H9 (cell line): ENCODE data around the gene TYW3. TPM values are rescaled to one million over a fixed set of nuclear protein-coding genes. Genes with fewer than 3 reads are reported as not detected.

Experiments used
- DNase-seq: peaks from one replicate; pipeline ENCODE4 v3.0.0-alpha.2; 2017
- H2AFZ ChIP-seq: one replicate; pipeline ENCODE4 v1.6.1; 2013; ENCODE audit warnings: mild to moderate bottlenecking, low read length, control low read depth, moderate library complexity
- H2AK5ac ChIP-seq: 2 replicates; pipeline ENCODE4 v1.6.1; 2013; ENCODE audit warnings: low read length, control low read depth, mixed read lengths; ENCODE audit not compliant: insufficient read length
- H2BK120ac ChIP-seq: one replicate; pipeline ENCODE4 v1.6.1; 2013; ENCODE audit warnings: low read depth, mild to moderate bottlenecking, low read length, control low read depth, inconsistent platforms; ENCODE audit not compliant: poor library complexity, severe bottlenecking
- H2BK12ac ChIP-seq: 2 replicates; pipeline ENCODE4 v1.6.1; 2013; ENCODE audit warnings: low read length, control low read depth, mixed read lengths, low read depth; ENCODE audit not compliant: insufficient read length
- H2BK15ac ChIP-seq: 2 replicates; pipeline ENCODE4 v1.6.1; 2013; ENCODE audit warnings: low read depth, low read length, control low read depth
- H2BK20ac ChIP-seq: one replicate; pipeline ENCODE4 v1.6.1; 2013; ENCODE audit warnings: low read depth, mild to moderate bottlenecking, low read length, control low read depth, inconsistent platforms; ENCODE audit not compliant: poor library complexity, severe bottlenecking
- H2BK5ac ChIP-seq: 2 replicates; pipeline ENCODE4 v1.6.1; 2013; ENCODE audit warnings: low read length, control low read depth, mixed read lengths; ENCODE audit not compliant: insufficient read length
- H3K14ac ChIP-seq: 2 replicates; pipeline ENCODE4 v1.6.1; 2013; ENCODE audit warnings: low read length, control low read depth; ENCODE audit not compliant: insufficient read depth
- H3K18ac ChIP-seq: 2 replicates; pipeline ENCODE4 v1.6.1; 2013; ENCODE audit warnings: low read depth, mild to moderate bottlenecking, mixed read lengths, low read length, control low read depth; ENCODE audit not compliant: insufficient read length
- H3K23ac ChIP-seq: 2 replicates; pipeline ENCODE4 v1.6.1; 2013; ENCODE audit warnings: low read length, control low read depth, mixed read lengths, low read depth; ENCODE audit not compliant: insufficient read length
- H3K23me2 ChIP-seq: 2 replicates; pipeline ENCODE4 v1.6.1; 2013; ENCODE audit warnings: low read depth, mild to moderate bottlenecking, mixed read lengths, low read length, control low read depth; ENCODE audit not compliant: insufficient read length, poor library complexity, severe bottlenecking
- H3K27ac ChIP-seq: 2 replicates; pipeline ENCODE4 v1.5.1; 2013; ENCODE audit warnings: low read length, control low read depth, mixed read lengths, low read depth; ENCODE audit not compliant: insufficient read length
- H3K27me3 ChIP-seq: 2 replicates; pipeline ENCODE4 v1.6.1; 2013; ENCODE audit warnings: low read length, control low read depth, inconsistent platforms; ENCODE audit not compliant: insufficient read depth
- H3K4ac ChIP-seq: 2 replicates; pipeline ENCODE4 v1.6.1; 2013; ENCODE audit warnings: low read depth, mild to moderate bottlenecking, control low read depth, inconsistent platforms, low read length, moderate library complexity
- H3K4me1 ChIP-seq: 2 replicates; pipeline ENCODE4 v1.6.1; 2013; ENCODE audit warnings: low read length, control low read depth, inconsistent platforms; ENCODE audit not compliant: insufficient read depth
- H3K4me2 ChIP-seq: 2 replicates; pipeline ENCODE4 v1.6.1; 2013; ENCODE audit warnings: low read length, control low read depth, mixed read lengths; ENCODE audit not compliant: insufficient read length, insufficient read depth
- H3K56ac ChIP-seq: 2 replicates; pipeline ENCODE4 v1.6.1; 2013; ENCODE audit warnings: low read depth, mild to moderate bottlenecking, mixed read lengths, low read length, control low read depth; ENCODE audit not compliant: insufficient read length
- H3K79me1 ChIP-seq: 2 replicates; pipeline ENCODE4 v1.6.1; 2013; ENCODE audit warnings: low read depth, mild to moderate bottlenecking, moderate library complexity, low read length, control low read depth, inconsistent platforms; ENCODE audit not compliant: insufficient read depth, poor library complexity, severe bottlenecking
- H3K79me2 ChIP-seq: 2 replicates; pipeline ENCODE4 v1.6.1; 2013; ENCODE audit warnings: low read length, control low read depth, inconsistent platforms; ENCODE audit not compliant: insufficient read depth
- H3K9ac ChIP-seq: 2 replicates; pipeline ENCODE4 v1.6.1; 2013; ENCODE audit warnings: low read length, control low read depth, mixed read lengths; ENCODE audit not compliant: insufficient read length; ENCODE audit errors: extremely low read depth
- H3K9me3 ChIP-seq: one replicate; pipeline ENCODE4 v1.6.1; 2013; ENCODE audit warnings: low read depth, low read length, inconsistent platforms; ENCODE audit not compliant: control insufficient read depth
- H3T11ph ChIP-seq: one replicate; pipeline ENCODE4 v1.6.1; 2013; ENCODE audit warnings: mild to moderate bottlenecking, low read length, control low read depth, inconsistent platforms
- H4K20me1 ChIP-seq: one replicate; pipeline ENCODE4 v1.6.1; 2013; ENCODE audit not compliant: control insufficient read depth, insufficient read length, insufficient read depth
- H4K5ac ChIP-seq: 2 replicates; pipeline ENCODE4 v1.6.1; 2013; ENCODE audit warnings: low read depth, mild to moderate bottlenecking, mixed read lengths, low read length, control low read depth; ENCODE audit not compliant: insufficient read length
- H4K8ac ChIP-seq: replicated peaks from 2 replicates; pipeline ENCODE4 v1.6.1; 2013; ENCODE audit warnings: low read length, control low read depth, mixed read lengths, low read depth; ENCODE audit not compliant: insufficient read length
- H4K91ac ChIP-seq: 2 replicates; pipeline ENCODE4 v1.6.1; 2013; ENCODE audit warnings: low read depth, mild to moderate bottlenecking, moderate library complexity, mixed read lengths, low read length, control low read depth; ENCODE audit not compliant: insufficient read length
- H3K27ac Mint-ChIP-seq, 3 experiments: 2 replicates in 2 of 3; 3 replicates in 1 of 3; pipeline ENCODE4 v1.8.0; 2020 to 2021; ENCODE audit warnings: mixed read lengths in 3 of 3, mild to moderate bottlenecking in 1 of 3, moderate library complexity in 1 of 3
- H3K27me3 Mint-ChIP-seq: 2 replicates; pipeline ENCODE4 v1.8.0; 2021; ENCODE audit warnings: low read depth, mild to moderate bottlenecking, moderate library complexity, mixed read lengths
- H3K36me3 Mint-ChIP-seq, 3 experiments: 2 replicates in 2 of 3; 3 replicates in 1 of 3; pipeline ENCODE4 v1.8.0; 2020 to 2021; ENCODE audit warnings: low read depth in 3 of 3, mixed read lengths in 3 of 3; ENCODE audit not compliant: insufficient read depth in 1 of 3
- H3K4me1 Mint-ChIP-seq, 2 experiments: 2 replicates each; pipeline ENCODE4 v1.8.0; 2020; ENCODE audit warnings: mixed read lengths in 2 of 2
- H3K4me3 Mint-ChIP-seq, 2 experiments: 2 replicates in 1 of 2; 3 replicates in 1 of 2; pipeline ENCODE4 v1.8.0; 2020 to 2021; ENCODE audit warnings: mild to moderate bottlenecking in 2 of 2, mixed read lengths in 2 of 2, moderate library complexity in 1 of 2
- H3K9me3 Mint-ChIP-seq, 2 experiments: 2 replicates in 1 of 2; 3 replicates in 1 of 2; pipeline ENCODE4 v1.8.0; 2020; ENCODE audit warnings: mild to moderate bottlenecking in 2 of 2, mixed read lengths in 2 of 2, moderate library complexity in 1 of 2
- CTCF ChIP-seq: fragments of 200-600 bp; sonication (generic); conservative IDR thresholded peaks from 3 replicates; pipeline ENCODE4 v1.8.0; 2021; ENCODE audit warnings: antibody characterized with exemption, mild to moderate bottlenecking
- WGBS: extraction: QIAGEN DNeasy Blood & Tissue Kit; methylation state at CpG from one replicate; pipeline ENCODE4 v1.1.7; 2013; ENCODE audit warnings: missing lambda C conversion rate, low lambda C conversion rate, mixed read lengths; ENCODE audit not compliant: insufficient read length; ENCODE audit errors: extremely low coverage; 5-methylcytosine and 5-hydroxymethylcytosine counted together
- total RNA-seq: library from RNA; stranded (reverse); gene quantifications from 2 replicates; pipeline ENCODE4 v1.2.1, GENCODE V29; 2021

Gene TYW3
- total RNA-seq, 1 experiment from 2014 or later = 10.9 TPM

DNA sequence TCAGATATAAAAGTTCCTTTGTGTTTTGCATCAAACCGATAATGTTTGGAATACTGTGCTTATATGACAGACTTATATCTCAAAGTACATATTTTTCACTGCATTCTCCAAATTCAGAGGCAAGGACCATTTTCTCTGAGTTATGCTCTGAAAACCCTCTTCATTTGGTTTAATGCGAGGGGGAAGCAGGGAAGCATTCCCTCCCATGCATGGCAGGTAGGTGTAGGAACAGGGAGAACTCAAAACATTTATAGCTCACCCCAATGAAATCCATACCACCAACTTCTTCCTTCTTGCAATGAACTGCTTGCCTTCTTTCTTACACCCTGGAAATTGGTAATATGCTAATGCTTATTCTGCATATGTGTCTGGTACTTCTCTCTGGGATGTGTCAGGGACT, 48.7 kb upstream of the TYW3 start:
- H3K27ac ChIP-seq = no peak overlapping the region
- DNase-seq = no peak
- H4K5ac ChIP-seq = no peak overlapping the region
- H3K18ac ChIP-seq = no peak overlapping the region
- H3K14ac ChIP-seq = no peak overlapping the region
- H4K8ac ChIP-seq = no peak overlapping the region
- no peaks in the 10 kb centered on the region for H3K36me3 Mint-ChIP-seq
- no peaks in the 10 kb centered on the region for H3K79me1 ChIP-seq
- H3K4me2 ChIP-seq = no peak overlapping the region
- no peak overlapping the region for H3K4ac ChIP-seq
- no peaks in the 10 kb centered on the region for H4K20me1 ChIP-seq
- no peaks in the 10 kb centered on the region for H3K79me2 ChIP-seq
- no peak overlapping the region for H2BK120ac ChIP-seq
- H2BK15ac ChIP-seq = no peak overlapping the region
- H3K23me2 ChIP-seq = no peaks in the 10 kb centered on the region
- H2BK20ac ChIP-seq = no peak overlapping the region
- H3K4me3 Mint-ChIP-seq = no peak overlapping the region
- no peaks in the 10 kb centered on the region for H3K4me1 ChIP-seq
- no peak overlapping the region for H2AK5ac ChIP-seq
- WGBS = no CpG with 5 or more reads among the region's 2 CpGs
- H3K4me1 Mint-ChIP-seq = no peaks in the 10 kb centered on the region
- H2BK12ac ChIP-seq = no peak overlapping the region
- H3K27ac Mint-ChIP-seq = no peak overlapping the region
- H2BK5ac ChIP-seq = no peak overlapping the region
- H3K56ac ChIP-seq = no peak overlapping the region
- TF ChIP-seq CTCF = no peak
- H3K27me3 ChIP-seq = no peaks in the 10 kb centered on the region
- no peaks in the 10 kb centered on the region for H3K9me3 Mint-ChIP-seq
- no peak overlapping the region for H2AFZ ChIP-seq
- H3K9me3 ChIP-seq = no peaks in the 10 kb centered on the region
- no peak overlapping the region for H3K23ac ChIP-seq
- H3T11ph ChIP-seq = no peak overlapping the region
- no peak overlapping the region for H4K91ac ChIP-seq
- no peak overlapping the region for H3K9ac ChIP-seq
- no peaks in the 10 kb centered on the region; the same call in 1 of the 2 replicates for H3K27me3 Mint-ChIP-seq
